Cardiac fibroblast (primary cell): ENCODE results near the gene SMAD6.

ENCODE experiments used
- DNase-seq, 2 donors: peaks; one replicate each; pipeline versions ENCODE4 v3.0.0 to v3.0.0-alpha.2; 2010; ENCODE audit warnings: low read depth in 2 of 2
- H3K4me3 ChIP-seq, 2 donors: replicated peaks in 1 of 2; 1 replicate in 1 of 2; 2 replicates in 1 of 2; pipeline ENCODE4 v1.5.1; 2011; ENCODE audit warnings: low read depth in 2 of 2, low read length in 2 of 2, mild to moderate bottlenecking in 2 of 2, moderate library complexity in 1 of 2
- CTCF ChIP-seq: IDR thresholded peaks from one replicate; pipeline ENCODE4 v1.5.1; 2011; ENCODE audit warnings: low read depth, mild to moderate bottlenecking, low read length, inconsistent platforms

SMAD6 gene

GRCh38 chr15:66749841-66750575, 48.0 kb downstream of the SMAD6 start:
- TF ChIP-seq CTCF = no peak
- peak in 1 of 2 donors; percentile 50 for DNase-seq
- no peak overlapping the region for H3K4me3 ChIP-seq

- no peak overlapping the region for H3K4me3 ChIP-seq
- no peak for DNase-seq
- TF ChIP-seq CTCF = no peak
Observed at GRCh38 chr15:66750609-66751008, 48.6 kb downstream of the SMAD6 start.

- H3K4me3 ChIP-seq = no peak overlapping the region
- peak in 1 of 2 donors; percentile 21 for DNase-seq
- TF ChIP-seq CTCF = no peak
Observed at GRCh38 chr15:66751579-66751978, 49.5 kb downstream of the SMAD6 start.

GRCh38 chr15:66752078-66752477, 50.0 kb downstream of the SMAD6 start:
- H3K4me3 ChIP-seq = no peak overlapping the region
- DNase-seq = no peak
- TF ChIP-seq CTCF = no peak

GRCh38 chr15:66753687-66754377, 51.8 kb downstream of the SMAD6 start:
- no peak overlapping the region for H3K4me3 ChIP-seq
- no peak for TF ChIP-seq CTCF
- DNase-seq = no peak

GRCh38 chr15:66754789-66755188, 52.8 kb downstream of the SMAD6 start:
- no peak for TF ChIP-seq CTCF
- no peak overlapping the region for H3K4me3 ChIP-seq
- DNase-seq = no peak
